ENCODE data around the gene ITGAE.

GRCh38 chr17:3698139-3698538, 102.8 kb downstream of the ITGAE start:
- TF ChIP-seq, protein P1, sequence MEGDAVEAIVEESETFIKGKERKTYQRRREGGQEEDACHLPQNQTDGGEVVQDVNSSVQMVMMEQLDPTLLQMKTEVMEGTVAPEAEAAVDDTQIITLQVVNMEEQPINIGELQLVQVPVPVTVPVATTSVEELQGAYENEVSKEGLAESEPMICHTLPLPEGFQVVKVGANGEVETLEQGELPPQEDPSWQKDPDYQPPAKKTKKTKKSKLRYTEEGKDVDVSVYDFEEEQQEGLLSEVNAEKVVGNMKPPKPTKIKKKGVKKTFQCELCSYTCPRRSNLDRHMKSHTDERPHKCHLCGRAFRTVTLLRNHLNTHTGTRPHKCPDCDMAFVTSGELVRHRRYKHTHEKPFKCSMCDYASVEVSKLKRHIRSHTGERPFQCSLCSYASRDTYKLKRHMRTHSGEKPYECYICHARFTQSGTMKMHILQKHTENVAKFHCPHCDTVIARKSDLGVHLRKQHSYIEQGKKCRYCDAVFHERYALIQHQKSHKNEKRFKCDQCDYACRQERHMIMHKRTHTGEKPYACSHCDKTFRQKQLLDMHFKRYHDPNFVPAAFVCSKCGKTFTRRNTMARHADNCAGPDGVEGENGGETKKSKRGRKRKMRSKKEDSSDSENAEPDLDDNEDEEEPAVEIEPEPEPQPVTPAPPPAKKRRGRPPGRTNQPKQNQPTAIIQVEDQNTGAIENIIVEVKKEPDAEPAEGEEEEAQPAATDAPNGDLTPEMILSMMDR (conservative IDR thresholded peaks at IDR 0.05; ENCODE audit: low read depth, low read length): no peak
- no peak for TF ChIP-seq EZH2 (IDR thresholded peaks at IDR 0.05; ENCODE audit: borderline replicate concordance, low read depth, low read length, poor library complexity, severe bottlenecking)

Measured in A673 (cell line).